HepG2 (cell line): Measurements from ENCODE around the gene AUP1. TPM values are rescaled to one million over a fixed set of nuclear protein-coding genes. Genes with fewer than 3 reads are reported as not detected.

ENCODE experiments used
- AFF4 ChIP-seq: sonication (generic); formaldehyde crosslinking; IDR thresholded peaks from 2 replicates; pipeline ENCODE4 v1.4.0; 2020; ENCODE audit warnings: missing genetic modification reagents
- BRD4 ChIP-seq: sonication (generic); formaldehyde crosslinking; IDR thresholded peaks from 2 replicates; pipeline ENCODE4 v1.4.0; 2020; ENCODE audit warnings: missing genetic modification reagents
- CENPX ChIP-seq: sonication (generic); formaldehyde crosslinking; IDR thresholded peaks from 2 replicates; pipeline ENCODE4 v1.9.0; 2021; ENCODE audit warnings: mild to moderate bottlenecking, missing genetic modification reagents, moderate library complexity
- DNMT3B ChIP-seq: conservative IDR thresholded peaks from 2 replicates; pipeline ENCODE4 v1.6.1; 2016; ENCODE audit warnings: missing biosample characterization, control low read depth
- HOMEZ ChIP-seq: IDR thresholded peaks from 2 replicates; pipeline ENCODE4 v1.6.1; 2016; ENCODE audit warnings: low read depth
- IRX3 ChIP-seq: sonication (generic); formaldehyde crosslinking; IDR thresholded peaks from 2 replicates; pipeline ENCODE4 v1.8.1; 2023; ENCODE audit warnings: mild to moderate bottlenecking, low read depth, missing genetic modification reagents, borderline replicate concordance
- MIXL1 ChIP-seq: IDR thresholded peaks from 2 replicates; pipeline ENCODE4 v1.6.1; 2016
- MXI1 ChIP-seq: IDR thresholded peaks from 3 replicates; pipeline ENCODE4 v1.6.1; 2012; ENCODE audit warnings: low read depth, low read length, inconsistent platforms, borderline replicate concordance
- NAIF1 ChIP-seq: sonication (generic); formaldehyde crosslinking; IDR thresholded peaks from 2 replicates; pipeline ENCODE4 v1.5.0; 2020; ENCODE audit warnings: mild to moderate bottlenecking, missing genetic modification reagents, borderline replicate concordance
- SIN3A ChIP-seq: IDR thresholded peaks from 2 replicates; pipeline ENCODE4 v1.6.1; 2011; ENCODE audit warnings: low read depth, mild to moderate bottlenecking, control low read depth, low read length, borderline replicate concordance
- SKI ChIP-seq: fragments of 450-650 bp; IDR thresholded peaks from one replicate; pipeline ENCODE4 v1.6.1; 2018; ENCODE audit warnings: mild to moderate bottlenecking; ENCODE audit not compliant: partially characterized antibody
- TFE3 ChIP-seq: IDR thresholded peaks from 2 replicates; pipeline ENCODE4 v1.6.1; 2016
- TMF1 ChIP-seq: sonication (generic); formaldehyde crosslinking; IDR thresholded peaks from 2 replicates; pipeline ENCODE4 v1.8.1; 2022; ENCODE audit warnings: low read depth, missing genetic modification reagents
- ZNF160 ChIP-seq: sonication (generic); formaldehyde crosslinking; IDR thresholded peaks from 2 replicates; pipeline ENCODE4 v1.8.0; 2022; ENCODE audit warnings: mild to moderate bottlenecking, inconsistent platforms, missing genetic modification reagents
- ZNF281 ChIP-seq: sonication (generic); formaldehyde crosslinking; IDR thresholded peaks from 2 replicates; pipeline ENCODE4 v1.4.0; 2020; ENCODE audit warnings: missing genetic modification reagents, borderline replicate concordance
- ZNF563 ChIP-seq: sonication (generic); formaldehyde crosslinking; IDR thresholded peaks from 2 replicates; pipeline ENCODE4 v1.8.0; 2022; ENCODE audit warnings: mild to moderate bottlenecking, moderate library complexity, missing genetic modification reagents
- ZNF660 ChIP-seq: sonication (generic); formaldehyde crosslinking; IDR thresholded peaks from 2 replicates; pipeline ENCODE4 v1.5.1; 2020; ENCODE audit warnings: mild to moderate bottlenecking, low read depth, missing genetic modification reagents, borderline replicate concordance
- ZNF777 ChIP-seq: sonication (generic); formaldehyde crosslinking; IDR thresholded peaks from 2 replicates; pipeline ENCODE4 v1.4.0; 2020; ENCODE audit warnings: missing genetic modification reagents
- ZSCAN21 ChIP-seq: sonication (generic); formaldehyde crosslinking; IDR thresholded peaks from 2 replicates; pipeline ENCODE4 v1.8.0; 2022; ENCODE audit warnings: mild to moderate bottlenecking, missing genetic modification reagents, moderate library complexity, borderline replicate concordance
- polyA plus RNA-seq, 8 experiments: library from polyadenylated mRNA; depleted of rRNA in 3 of 8; stranded (reverse) in 7 of 8; unstranded in 1 of 8; fragments of >200 nt; fragmentation: Illumina TruSeq in 4 of 8; extraction: Trizol in 4 of 8; gene quantifications; 2 replicates each; pipeline versions ENCODE4 v1.2.1 to v1.2.3, GENCODE V29; 2011 to 2016; ENCODE audit warnings: low read depth in 4 of 8, missing spikeins in 1 of 8, mixed read lengths in 1 of 8; ENCODE audit not compliant: insufficient read depth in 1 of 8
- total RNA-seq, 5 experiments: library from RNA; depleted of rRNA; stranded (reverse); fragments of >200 nt; fragmentation: Illumina TruSeq; extraction: Trizol; gene quantifications; 2 replicates each; pipeline ENCODE4 v1.2.3, GENCODE V29; 2016; ENCODE audit warnings: low read depth in 1 of 5

Gene AUP1
- total and polyA plus RNA-seq, 2 of the 13 experiments (the other 11 are each of a cell fraction or from before 2014, with no cell fraction given): 174 to 267 TPM

GRCh38 chr2:74525717-74526648 lies 3.5 kb downstream of the AUP1 start, which contains the start of gene DQX1 (continued):
- TF ChIP-seq HOMEZ (CRISPR knock-in tag): peak; percentile 87
- TF ChIP-seq AFF4 (CRISPR knock-in tag): peak; percentile 82
- peak; percentile 79; the same call in 1 of the 3 replicates for TF ChIP-seq MXI1
- no peak for TF ChIP-seq ZNF660 (CRISPR knock-in tag)
- TF ChIP-seq ZSCAN21 (CRISPR knock-in tag): no peak
- TF ChIP-seq TMF1 (CRISPR knock-in tag): no peak
- 0 out of 2 replicates have a peak, but pooled peaks have one; percentile 30 for TF ChIP-seq DNMT3B (CRISPR knock-in tag)
- TF ChIP-seq SIN3A: peak; percentile 93
- TF ChIP-seq MIXL1: peak; percentile 75; the same call in 1 of the 2 replicates
- no peak for TF ChIP-seq NAIF1
- no peak for TF ChIP-seq IRX3 (CRISPR knock-in tag)
- TF ChIP-seq CENPX: no peak
- no peak for TF ChIP-seq ZNF777 (CRISPR knock-in tag)
- TF ChIP-seq SKI: no peak
- TF ChIP-seq BRD4: 0 out of 2 replicates have a peak, but pooled peaks have one; percentile 41
- peak; percentile 37; the same call in 1 of the 2 replicates for TF ChIP-seq TFE3 (CRISPR knock-in tag)
- 0 out of 2 replicates have a peak, but pooled peaks have one; percentile 21 for TF ChIP-seq ZNF281 (CRISPR knock-in tag)
- no peak for TF ChIP-seq ZNF563 (CRISPR knock-in tag)
- TF ChIP-seq ZNF160 (CRISPR knock-in tag): no peak
